Heart left ventricle (tissue), 13 donors: ENCODE data around the gene BICD2.

ENCODE experiments used
- POLR2A ChIP-seq, 2 donors: fragments of 450-650 bp; IDR thresholded peaks; one replicate each; pipeline ENCODE4 v1.6.1; 2017; ENCODE audit warnings: antibody characterized with exemption in 2 of 2, mild to moderate bottlenecking in 2 of 2, moderate library complexity in 2 of 2
- TF ChIP-seq, protein P1 (sequence below), 12 donors: fragments of 200-600 bp; sonication (generic) in 4 of 12; IDR thresholded peaks; one replicate each; pipeline versions ENCODE4 v1.5.0 to v1.8.0; 2018 to 2022; ENCODE audit warnings: antibody characterized with exemption in 12 of 12, mild to moderate bottlenecking in 5 of 12
- donor health status: ischemic (EF 13 %, LVEDD 7.1; RV severe dilation, severe dysfunction).
- donor health status: DM: no; HTN: yes; CAD: no.
- donor health status: DM: no; HTN: no; CAD: no.
- donor health status: ischemic (EF 25% LVEDD 6.9; RV normal size, moderate dysfunction).
- donor health status: ischemic (EF 25% LVEDD 5.7; RV mildly dilated, moderate dysfunction).
- donor health status: ischemic (EF 35%, LVEDD 5.7; RV mildly dilated, moderate dysfunction).
- donor health status: nonischemic (EF 11% LVEDD 7.7; RV severe dilation, severe dysfunction).
- donor health status: DM: yes; HTN: yes; CAD: no.
- donor health status: PGD.
- donor health status: ischemic (EF 29% LVEDD 5.4; RV normal size, mild dysfunction).
- donor health status: nonischemic (EF 23%, LVEDD 6.1; RV moderate dilation, normal function).

DNA sequence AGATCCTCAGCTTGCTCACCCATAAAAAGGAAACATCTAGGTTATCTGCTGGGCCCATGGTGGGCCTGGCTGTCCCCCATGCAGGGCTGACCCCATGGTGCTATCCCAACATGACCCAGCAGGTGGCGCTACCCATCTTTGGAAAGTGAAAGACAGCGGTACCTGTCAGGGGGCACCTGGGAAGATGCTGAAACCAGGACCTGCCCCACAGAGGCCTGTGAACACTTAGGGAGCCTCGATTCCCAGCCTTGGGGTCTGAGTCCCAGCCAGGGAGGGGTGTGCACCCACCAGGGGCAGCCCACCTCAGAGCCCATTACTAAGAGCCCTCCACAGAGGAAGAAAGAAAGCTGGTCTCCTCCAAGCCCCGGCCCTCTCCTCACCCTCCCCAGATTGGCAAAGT lies 48.1 kb downstream of the BICD2 start:
- TF ChIP-seq, protein P1, sequence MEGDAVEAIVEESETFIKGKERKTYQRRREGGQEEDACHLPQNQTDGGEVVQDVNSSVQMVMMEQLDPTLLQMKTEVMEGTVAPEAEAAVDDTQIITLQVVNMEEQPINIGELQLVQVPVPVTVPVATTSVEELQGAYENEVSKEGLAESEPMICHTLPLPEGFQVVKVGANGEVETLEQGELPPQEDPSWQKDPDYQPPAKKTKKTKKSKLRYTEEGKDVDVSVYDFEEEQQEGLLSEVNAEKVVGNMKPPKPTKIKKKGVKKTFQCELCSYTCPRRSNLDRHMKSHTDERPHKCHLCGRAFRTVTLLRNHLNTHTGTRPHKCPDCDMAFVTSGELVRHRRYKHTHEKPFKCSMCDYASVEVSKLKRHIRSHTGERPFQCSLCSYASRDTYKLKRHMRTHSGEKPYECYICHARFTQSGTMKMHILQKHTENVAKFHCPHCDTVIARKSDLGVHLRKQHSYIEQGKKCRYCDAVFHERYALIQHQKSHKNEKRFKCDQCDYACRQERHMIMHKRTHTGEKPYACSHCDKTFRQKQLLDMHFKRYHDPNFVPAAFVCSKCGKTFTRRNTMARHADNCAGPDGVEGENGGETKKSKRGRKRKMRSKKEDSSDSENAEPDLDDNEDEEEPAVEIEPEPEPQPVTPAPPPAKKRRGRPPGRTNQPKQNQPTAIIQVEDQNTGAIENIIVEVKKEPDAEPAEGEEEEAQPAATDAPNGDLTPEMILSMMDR (IDR thresholded peaks at IDR 0.05), result peak; percentile 87 to 96 (median 91)
- no peak for TF ChIP-seq POLR2A (IDR thresholded peaks at IDR 0.05)
